Nephron (organoid): Measurements from ENCODE around the gene PDGFD.

ENCODE experiments used
- H3K27ac Mint-ChIP-seq, 3 experiments: 2 replicates each; pipeline ENCODE4 v1.8.0; 2020; ENCODE audit warnings: mixed read lengths in 3 of 3, mild to moderate bottlenecking in 2 of 3, moderate library complexity in 1 of 3
- H3K27me3 Mint-ChIP-seq: 2 replicates; pipeline ENCODE4 v1.8.0; 2021; ENCODE audit warnings: low read depth, mild to moderate bottlenecking, moderate library complexity, mixed read lengths
- H3K36me3 Mint-ChIP-seq: 2 replicates; pipeline ENCODE4 v1.8.0; 2020; ENCODE audit warnings: low read depth, mixed read lengths
- H3K4me1 Mint-ChIP-seq: 2 replicates; pipeline ENCODE4 v1.8.0; 2020; ENCODE audit warnings: mixed read lengths
- H3K4me3 Mint-ChIP-seq, 3 experiments: 2 replicates each; pipeline ENCODE4 v1.8.0; 2020; ENCODE audit warnings: mild to moderate bottlenecking in 3 of 3, mixed read lengths in 3 of 3, moderate library complexity in 2 of 3
- H3K9me3 Mint-ChIP-seq: 2 replicates; pipeline ENCODE4 v1.8.0; 2020; ENCODE audit warnings: mixed read lengths
- TF ChIP-seq, protein P1 (sequence below), 3 experiments: fragments of 200-600 bp; sonication (generic); IDR thresholded peaks; one replicate each; pipeline ENCODE4 v1.5.0; 2021; ENCODE audit warnings: antibody characterized with exemption in 3 of 3; ENCODE audit not compliant: unreplicated experiment in 3 of 3

Gene PDGFD

GRCh38 chr11:103998826-103999508 lies 165.0 kb downstream of the PDGFD start:
- Mint-ChIP-seq H3K4me3 (no peak overlapping the region), H3K27me3 (peaks cover 3% of the 10 kb centered on the region), H3K9me3 (no peaks in the 10 kb centered on the region), H3K27ac (peak overlapping the region; percentile 36 to 63 (median 36)), H3K4me1 (peaks cover 4% of the 10 kb centered on the region), H3K36me3 (no peaks in the 10 kb centered on the region)
- TF ChIP-seq, protein P1, sequence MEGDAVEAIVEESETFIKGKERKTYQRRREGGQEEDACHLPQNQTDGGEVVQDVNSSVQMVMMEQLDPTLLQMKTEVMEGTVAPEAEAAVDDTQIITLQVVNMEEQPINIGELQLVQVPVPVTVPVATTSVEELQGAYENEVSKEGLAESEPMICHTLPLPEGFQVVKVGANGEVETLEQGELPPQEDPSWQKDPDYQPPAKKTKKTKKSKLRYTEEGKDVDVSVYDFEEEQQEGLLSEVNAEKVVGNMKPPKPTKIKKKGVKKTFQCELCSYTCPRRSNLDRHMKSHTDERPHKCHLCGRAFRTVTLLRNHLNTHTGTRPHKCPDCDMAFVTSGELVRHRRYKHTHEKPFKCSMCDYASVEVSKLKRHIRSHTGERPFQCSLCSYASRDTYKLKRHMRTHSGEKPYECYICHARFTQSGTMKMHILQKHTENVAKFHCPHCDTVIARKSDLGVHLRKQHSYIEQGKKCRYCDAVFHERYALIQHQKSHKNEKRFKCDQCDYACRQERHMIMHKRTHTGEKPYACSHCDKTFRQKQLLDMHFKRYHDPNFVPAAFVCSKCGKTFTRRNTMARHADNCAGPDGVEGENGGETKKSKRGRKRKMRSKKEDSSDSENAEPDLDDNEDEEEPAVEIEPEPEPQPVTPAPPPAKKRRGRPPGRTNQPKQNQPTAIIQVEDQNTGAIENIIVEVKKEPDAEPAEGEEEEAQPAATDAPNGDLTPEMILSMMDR (IDR thresholded peaks at IDR 0.05; ENCODE audit: unreplicated experiment in 3 of 3): no peak

DNA sequence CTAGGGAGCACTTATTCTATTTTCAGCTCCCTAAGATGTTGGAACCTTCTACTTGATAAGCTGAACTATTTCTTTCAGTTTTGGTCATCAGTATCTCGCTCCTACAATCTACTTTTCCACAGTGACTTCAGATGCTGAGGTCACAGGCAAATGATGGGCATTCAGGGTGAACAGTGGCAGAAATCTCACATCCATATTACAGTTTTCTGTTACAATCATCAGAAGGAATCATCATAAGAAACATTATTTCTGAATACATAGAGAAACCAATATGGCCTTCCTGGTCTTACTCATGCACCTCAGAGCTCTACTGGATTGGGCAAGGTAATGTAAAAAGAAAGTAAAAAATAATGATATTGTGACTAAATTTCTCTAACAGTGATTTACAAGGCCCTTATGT lies 166.9 kb downstream of the PDGFD start:
- peaks cover 11% of the 10 kb centered on the region for H3K4me1 Mint-ChIP-seq

DNA sequence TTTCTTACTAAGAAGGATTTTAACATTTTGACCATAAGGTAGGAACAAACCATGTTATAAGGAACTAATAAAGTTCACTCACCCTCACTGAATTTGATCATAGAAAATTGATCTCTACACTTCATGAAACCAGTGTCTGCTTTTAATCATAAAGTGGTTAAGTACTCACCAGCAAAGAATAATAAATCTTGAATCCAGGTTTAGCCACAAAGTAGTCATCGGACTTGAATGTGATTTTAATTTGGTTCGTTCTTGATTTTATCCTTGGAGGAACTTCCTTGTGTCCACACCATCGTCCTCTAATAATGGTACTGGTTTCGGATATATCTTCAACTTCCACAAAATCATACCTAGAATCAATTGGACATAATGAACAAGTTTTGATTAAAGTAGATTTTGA lies 168.1 kb downstream of the PDGFD start:
- no peaks in the 10 kb centered on the region for H3K36me3 Mint-ChIP-seq
- H3K9me3 Mint-ChIP-seq: no peaks in the 10 kb centered on the region
- H3K27ac Mint-ChIP-seq: no peak overlapping the region
- no peaks in the 10 kb centered on the region for H3K27me3 Mint-ChIP-seq
- no peak overlapping the region for H3K4me3 Mint-ChIP-seq
- TF ChIP-seq, protein P1 (IDR thresholded peaks at IDR 0.05; ENCODE audit: unreplicated experiment in 3 of 3): no peak
- H3K4me1 Mint-ChIP-seq: peaks cover 11% of the 10 kb centered on the region

More for the DNA sequence above, 166.9 kb downstream of the PDGFD start:
- Mint-ChIP-seq H3K27ac (no peak overlapping the region), H3K36me3 (no peaks in the 10 kb centered on the region), H3K9me3 (no peaks in the 10 kb centered on the region), H3K4me3 (no peak overlapping the region), H3K27me3 (peaks cover 3% of the 10 kb centered on the region)
- TF ChIP-seq, protein P1 (IDR thresholded peaks at IDR 0.05; ENCODE audit: unreplicated experiment in 3 of 3): no peak

DNA sequence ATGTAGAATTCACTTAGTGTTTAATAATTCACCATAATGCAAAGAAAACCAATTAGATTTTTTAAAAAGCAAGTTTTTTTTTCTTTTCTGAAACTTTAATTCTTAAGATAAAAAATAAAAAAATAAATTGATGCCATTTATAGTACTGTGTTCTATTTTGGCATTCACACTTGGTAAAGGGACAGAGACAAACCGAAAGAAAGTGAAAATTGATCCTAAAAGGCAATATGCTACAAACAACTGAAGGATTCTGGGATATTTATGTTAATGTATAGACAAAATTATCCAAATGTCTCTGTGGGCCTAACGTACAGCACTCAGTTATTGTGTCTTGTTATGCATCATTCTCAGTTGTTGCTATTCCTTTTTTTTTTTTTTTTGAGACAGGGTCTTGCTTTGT lies 169.4 kb downstream of the PDGFD start:
- Mint-ChIP-seq H3K27me3 (no peaks in the 10 kb centered on the region), H3K27ac (no peak overlapping the region), H3K36me3 (no peaks in the 10 kb centered on the region), H3K9me3 (no peaks in the 10 kb centered on the region), H3K4me3 (no peak overlapping the region), H3K4me1 (peaks cover 11% of the 10 kb centered on the region)
- TF ChIP-seq, protein P1 (IDR thresholded peaks at IDR 0.05; ENCODE audit: unreplicated experiment in 3 of 3): no peak

GRCh38 chr11:103994094-103994493 lies 169.9 kb downstream of the PDGFD start:
- no peaks in the 10 kb centered on the region for H3K27me3 Mint-ChIP-seq
- peak overlapping the region in 1 of 3 experiments; percentile 29 for H3K27ac Mint-ChIP-seq
- H3K4me3 Mint-ChIP-seq: no peak overlapping the region
- H3K4me1 Mint-ChIP-seq: peaks cover 11% of the 10 kb centered on the region
- TF ChIP-seq, protein P1 (IDR thresholded peaks at IDR 0.05; ENCODE audit: unreplicated experiment in 3 of 3): no peak
- H3K9me3 Mint-ChIP-seq: no peaks in the 10 kb centered on the region
- H3K36me3 Mint-ChIP-seq: no peaks in the 10 kb centered on the region

DNA sequence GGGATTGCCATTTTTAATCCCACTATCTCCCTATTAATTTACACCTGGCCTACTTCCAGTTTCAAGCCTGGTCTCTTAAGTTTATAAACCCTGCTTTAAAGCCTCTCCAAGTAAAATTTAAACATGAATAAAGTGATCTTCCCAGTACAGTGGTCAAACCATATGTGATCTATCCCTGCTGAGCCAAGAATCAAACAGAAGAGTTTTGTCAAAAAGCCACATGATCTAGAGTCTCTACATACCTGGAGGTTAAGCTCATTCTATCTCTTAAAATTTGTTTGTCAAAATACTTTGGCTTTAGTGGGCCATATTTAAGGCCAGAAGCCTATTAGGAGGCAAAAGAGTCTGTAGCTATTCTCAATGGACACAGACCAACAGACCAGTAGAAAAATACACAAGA lies 170.4 kb downstream of the PDGFD start:
- Mint-ChIP-seq H3K4me1 (peaks cover 11% of the 10 kb centered on the region), H3K4me3 (no peak overlapping the region), H3K27ac (peak overlapping the region in 1 of 3 experiments; percentile 29)

More for the DNA sequence above, 170.4 kb downstream of the PDGFD start:
- TF ChIP-seq, protein P1 (IDR thresholded peaks at IDR 0.05; ENCODE audit: unreplicated experiment in 3 of 3): no peak
- Mint-ChIP-seq H3K9me3 (no peaks in the 10 kb centered on the region), H3K27me3 (no peaks in the 10 kb centered on the region), H3K36me3 (no peaks in the 10 kb centered on the region)
